Measurements from ENCODE around the gene USP25. TPM values are rescaled to one million over a fixed set of nuclear protein-coding genes. Genes with fewer than 3 reads are reported as not detected.

The USP25 gene
- total and polyA plus RNA-seq, 2 of the 8 experiments (the other 6 are each of a cell fraction or from before 2014, with no cell fraction given) = 11.2 to 48.1 TPM

- Histone ChIP-seq H2BK12ac (ENCODE audit: low read depth, low read length) (peak overlapping the region; percentile 82; the same call in 1 of the 2 replicates), H3K23me2 (ENCODE audit: low read depth, low read length) (no peaks in the 10 kb centered on the region), H2AFZ (ENCODE audit: low read length) (no peak overlapping the region), H4K8ac (ENCODE audit: extremely low read depth, insufficient read depth, low read length) (no peak overlapping the region), H3K4me3 (ENCODE audit: extremely low read depth in 1 of 4, insufficient read depth in 2 of 4, low read depth in 3 of 4, low read length in 4 of 4) (peak overlapping the region in 1 of 4 experiments; percentile 4; a peak in 1 of 8 replicates), H3K18ac (ENCODE audit: extremely low read depth, low read length) (no peak overlapping the region), H2BK15ac (ENCODE audit: low read length) (no peak overlapping the region), H4K91ac (replicated peaks; ENCODE audit: insufficient read length, low read length) (no peak overlapping the region), H3K4me2 (ENCODE audit: insufficient read depth in 1 of 2, low read depth in 2 of 2, low read length in 2 of 2) (peak overlapping the region; percentile 2 to 42; a peak in 2 of 4 replicates), H3K14ac (ENCODE audit: insufficient read length) (no peak overlapping the region), H3K23ac (ENCODE audit: insufficient read length) (no peak overlapping the region), H3K56ac (replicated peaks; ENCODE audit: insufficient read length, low read depth, low read length) (no peak overlapping the region), H2AK5ac (ENCODE audit: low read depth, low read length) (peak overlapping the region; percentile 65), H2BK5ac (ENCODE audit: low read depth, low read length) (no peak overlapping the region), H4K5ac (ENCODE audit: insufficient read length, low read depth, low read length) (no peak overlapping the region), H3K9me3 (ENCODE audit: insufficient read depth in 2 of 2, low read depth in 1 of 2, low read length in 1 of 2) (peaks cover 0 to 7% of the 10 kb centered on the region in 2 experiments; a peak in 2 of 4 replicates), H4K20me1 (replicated peaks in 1 of 2; ENCODE audit: control insufficient read depth in 1 of 2, insufficient read depth in 2 of 2, low read length in 2 of 2) (peaks cover 9% of the 10 kb centered on the region in 2 experiments), H3K9ac (replicated peaks in 1 of 4; ENCODE audit: extremely low read depth in 1 of 4, low read depth in 3 of 4, low read length in 3 of 4) (no peak overlapping the region), H3K27me3 (replicated peaks in 1 of 4; ENCODE audit: control insufficient read depth in 3 of 4, extremely low read depth in 1 of 4, insufficient read depth in 3 of 4, low read length in 3 of 4) (no peaks in the 10 kb centered on the region), H2BK20ac (ENCODE audit: low read length) (no peak overlapping the region), H3K4ac (replicated peaks; ENCODE audit: insufficient read length, low read depth, low read length) (no peak overlapping the region), H2BK120ac (replicated peaks; ENCODE audit: low read depth, low read length) (no peak overlapping the region), H3K79me1 (ENCODE audit: low read depth, low read length) (no peaks in the 10 kb centered on the region), H3K36me3 (ENCODE audit: control insufficient read depth in 2 of 4, insufficient read depth in 4 of 4, low read length in 3 of 4) (peaks cover 0 to 4% (median 2%) of the 10 kb centered on the region in 4 experiments; a peak in 2 of 8 replicates), H3K27ac (ENCODE audit: low read depth, low read length) (no peak overlapping the region), H3K79me2 (ENCODE audit: control insufficient read depth in 1 of 2, insufficient read depth in 2 of 2, low read length in 2 of 2) (peaks cover 19 to 93% of the 10 kb centered on the region in 2 experiments), H3K4me1 (replicated peaks in 1 of 4; ENCODE audit: control insufficient read depth in 3 of 4, insufficient read depth in 4 of 4, low read length in 3 of 4) (peaks cover 1 to 23% (median 17%) of the 10 kb centered on the region in 4 experiments; a peak in 6 of 7 replicates)
- no peak for TF ChIP-seq SUZ12 (IDR thresholded peaks at IDR 0.05; ENCODE audit: low read length)
- POLR2A ChIA-PET (ENCODE audit: partially characterized antibody) = interaction anchor here (1.7 to 4.0 kb wide), 2 partner anchors 9 to 26 kb away, joined by 7 to 26 read pairs; partner anchors contain the start of gene USP25
- no peak for DNase-seq (ENCODE audit: low read depth in 1 of 2, low spot score in 2 of 2)
- FAIRE-seq = no peak
- CTCF ChIA-PET (ENCODE audit: partially characterized antibody) = no interaction called here
- 84% methylated on average over 1 of the region's 1 CpG; no CpG with 5 or more reads in 1 of the 2 experiments for WGBS, 2 experiments (ENCODE audit: extremely low coverage in 1 of 2, insufficient coverage in 1 of 2, insufficient read length in 1 of 2, insufficient replicate concordance in 2 of 2, low coverage in 1 of 2, low lambda C conversion rate in 2 of 2, missing lambda C conversion rate in 1 of 2)
Measured at GRCh38 chr21:15754640-15755039, 24.9 kb downstream of the USP25 start.

Data from H1 (cell line).